H1 (cell line): ENCODE data around the gene USP12. TPM values are rescaled to one million over a fixed set of nuclear protein-coding genes. Genes with fewer than 3 reads are reported as not detected.

ENCODE experiments used
- CTCF ChIA-PET: fragments of 300-600 bp; sonication (Branson Sonifier 250); formaldehyde crosslinking; loops from one replicate; lab custom pipeline; 2021; ENCODE audit not compliant: partially characterized antibody; lab: Charles Lee
- POLR2A ChIA-PET: fragments of 300-600 bp; sonication (Branson Sonifier 250); formaldehyde crosslinking; loops from one replicate; lab custom pipeline; 2021; ENCODE audit warnings: inconsistent platforms; ENCODE audit not compliant: partially characterized antibody; lab: Charles Lee
- DNase-seq, 2 experiments: peaks; one replicate each; pipeline versions ENCODE4 v3.0.0 to v3.0.0-alpha.2; 2010 to 2022; ENCODE audit warnings: low spot score in 2 of 2, low read depth in 1 of 2, mixed read lengths in 1 of 2
- FAIRE-seq: peaks from 2 replicates; lab custom pipeline; 2011; peaks lifted over from hg19 to GRCh38; lab: Jason Lieb, UNC
- H2AFZ ChIP-seq: 2 replicates; pipeline ENCODE4 v1.8.1; 2012; ENCODE audit warnings: low read length, inconsistent platforms
- H2AK5ac ChIP-seq: 2 replicates; pipeline ENCODE4 v1.6.1; 2013; ENCODE audit warnings: low read depth, low read length
- H2BK120ac ChIP-seq: replicated peaks from 2 replicates; pipeline ENCODE3; 2013; ENCODE audit warnings: low read depth, low read length, inconsistent platforms
- H2BK12ac ChIP-seq: 2 replicates; pipeline ENCODE4 v1.6.1; 2013; ENCODE audit warnings: low read depth, low read length
- H2BK15ac ChIP-seq: 2 replicates; pipeline ENCODE4 v1.6.1; 2013; ENCODE audit warnings: low read length
- H2BK20ac ChIP-seq: 2 replicates; pipeline ENCODE4 v1.6.1; 2013; ENCODE audit warnings: low read length
- H2BK5ac ChIP-seq: 2 replicates; pipeline ENCODE4 v1.6.1; 2013; ENCODE audit warnings: low read depth, low read length
- H3K14ac ChIP-seq: 2 replicates; pipeline ENCODE4 v1.6.1; 2013; ENCODE audit warnings: inconsistent platforms; ENCODE audit not compliant: insufficient read length
- H3K18ac ChIP-seq: 2 replicates; pipeline ENCODE4 v1.6.1; 2013; ENCODE audit warnings: low read length; ENCODE audit errors: extremely low read depth
- H3K23ac ChIP-seq: 2 replicates; pipeline ENCODE4 v1.6.1; 2013; ENCODE audit warnings: inconsistent platforms; ENCODE audit not compliant: insufficient read length
- H3K23me2 ChIP-seq: 2 replicates; pipeline ENCODE4 v1.6.1; 2013; ENCODE audit warnings: low read depth, low read length
- H3K27ac ChIP-seq: 2 replicates; pipeline ENCODE4 v1.6.1; 2011; ENCODE audit warnings: low read depth, low read length, inconsistent platforms
- H3K27me3 ChIP-seq, 4 experiments: replicated peaks in 1 of 4; 1 replicate in 1 of 4; 2 replicates in 3 of 4; pipeline versions ENCODE4 v1.6.1 to v1.8.1; 2011 to 2013; ENCODE audit warnings: low read length in 3 of 4, mild to moderate bottlenecking in 3 of 4, inconsistent platforms in 2 of 4, mixed read lengths in 2 of 4, moderate library complexity in 1 of 4; ENCODE audit not compliant: control insufficient read depth in 3 of 4, insufficient read depth in 3 of 4; ENCODE audit errors: extremely low read depth in 1 of 4
- H3K36me3 ChIP-seq, 4 experiments: 2 replicates each; pipeline versions ENCODE4 v1.6.1 to v1.8.1; 2011 to 2013; ENCODE audit warnings: mild to moderate bottlenecking in 4 of 4, low read length in 3 of 4, moderate library complexity in 2 of 4, control low read depth in 1 of 4, inconsistent platforms in 1 of 4; ENCODE audit not compliant: insufficient read depth in 4 of 4, control insufficient read depth in 2 of 4
- H3K4ac ChIP-seq: replicated peaks from 2 replicates; pipeline ENCODE3; 2013; ENCODE audit warnings: low read length, low read depth, mixed read lengths, inconsistent platforms; ENCODE audit not compliant: insufficient read length
- H3K4me1 ChIP-seq, 4 experiments: replicated peaks in 1 of 4; 1 replicate in 1 of 4; 2 replicates in 3 of 4; pipeline versions ENCODE4 v1.6.1 to v1.8.1; 2011 to 2013; ENCODE audit warnings: low read length in 3 of 4, inconsistent platforms in 2 of 4, mixed read lengths in 1 of 4; ENCODE audit not compliant: insufficient read depth in 4 of 4, control insufficient read depth in 3 of 4
- H3K4me2 ChIP-seq, 2 experiments: 2 replicates each; pipeline versions ENCODE4 v1.6.1 to v1.8.1; 2011 to 2013; ENCODE audit warnings: low read depth in 2 of 2, low read length in 2 of 2, control low read depth in 1 of 2, inconsistent platforms in 1 of 2, mild to moderate bottlenecking in 1 of 2; ENCODE audit not compliant: insufficient read depth in 1 of 2
- H3K4me3 ChIP-seq, 4 experiments: fragments of 200-600, 300-600 bp in 1 of 4; sonication (generic), shearing (Covaris generic), sonication (Bioruptor Twin) in 1 of 4; 2 replicates each; pipeline versions ENCODE4 v1.5.1 to v1.8.1; 2011 to 2016; ENCODE audit warnings: low read length in 4 of 4, low read depth in 3 of 4, control low read depth in 2 of 4, inconsistent platforms in 2 of 4, mild to moderate bottlenecking in 2 of 4, mixed read lengths in 1 of 4, moderate library complexity in 1 of 4; ENCODE audit not compliant: insufficient read depth in 2 of 4; ENCODE audit errors: extremely low read depth in 1 of 4
- H3K56ac ChIP-seq: replicated peaks from 2 replicates; pipeline ENCODE3; 2013; ENCODE audit warnings: low read depth, mild to moderate bottlenecking, mixed read lengths, low read length, inconsistent platforms; ENCODE audit not compliant: insufficient read length
- H3K79me1 ChIP-seq: 2 replicates; pipeline ENCODE4 v1.6.1; 2013; ENCODE audit warnings: low read depth, low read length, control low read depth
- H3K79me2 ChIP-seq, 2 experiments: 2 replicates each; pipeline versions ENCODE4 v1.6.1 to v1.8.1; 2012 to 2013; ENCODE audit warnings: low read length in 2 of 2, mild to moderate bottlenecking in 2 of 2, inconsistent platforms in 1 of 2; ENCODE audit not compliant: insufficient read depth in 2 of 2, control insufficient read depth in 1 of 2
- H3K9ac ChIP-seq, 4 experiments: replicated peaks in 1 of 4; 1 replicate in 1 of 4; 2 replicates in 3 of 4; pipeline versions ENCODE4 v1.6.1 to v1.8.1; 2011 to 2013; ENCODE audit warnings: low read depth in 3 of 4, low read length in 3 of 4, control low read depth in 2 of 4, mild to moderate bottlenecking in 2 of 4, moderate library complexity in 2 of 4, inconsistent platforms in 1 of 4; ENCODE audit errors: extremely low read depth in 1 of 4
- H3K9me3 ChIP-seq, 2 experiments: 2 replicates each; pipeline versions ENCODE4 v1.6.1 to v1.8.1; 2012 to 2013; ENCODE audit warnings: mild to moderate bottlenecking in 2 of 2, moderate library complexity in 2 of 2, control low read depth in 1 of 2, inconsistent platforms in 1 of 2, low read depth in 1 of 2, low read length in 1 of 2, mixed read lengths in 1 of 2; ENCODE audit not compliant: insufficient read depth in 2 of 2
- H4K20me1 ChIP-seq, 2 experiments: replicated peaks in 1 of 2; 2 replicates each; pipeline versions ENCODE3 to v1.8.1; 2011 to 2013; ENCODE audit warnings: inconsistent platforms in 2 of 2, low read length in 2 of 2, mild to moderate bottlenecking in 1 of 2; ENCODE audit not compliant: insufficient read depth in 2 of 2, control insufficient read depth in 1 of 2
- H4K5ac ChIP-seq: 2 replicates; pipeline ENCODE4 v1.6.1; 2013; ENCODE audit warnings: low read length, low read depth, mixed read lengths, inconsistent platforms; ENCODE audit not compliant: insufficient read length
- H4K8ac ChIP-seq: 2 replicates; pipeline ENCODE4 v1.8.0; 2013; ENCODE audit warnings: mild to moderate bottlenecking, moderate library complexity, low read length, inconsistent platforms; ENCODE audit not compliant: insufficient read depth; ENCODE audit errors: extremely low read depth
- H4K91ac ChIP-seq: replicated peaks from 2 replicates; pipeline ENCODE3; 2013; ENCODE audit warnings: low read length, mixed read lengths, inconsistent platforms; ENCODE audit not compliant: insufficient read length
- BACH1 ChIP-seq: IDR thresholded peaks from 2 replicates; pipeline ENCODE4 v1.6.1; 2012; ENCODE audit warnings: low read length, improper control_type of control experiment
- SIX5 ChIP-seq: IDR thresholded peaks from 2 replicates; pipeline ENCODE4 v1.6.1; 2011; ENCODE audit warnings: mild to moderate bottlenecking, low read depth, low read length
- WGBS, 2 experiments: shearing (Covaris generic) in 1 of 2; methylation state at CpG; one replicate each; pipeline versions ENCODE4 v1.1.6 to v1.1.7; 2013 to 2015; ENCODE audit warnings: low lambda C conversion rate in 2 of 2, mixed read lengths in 2 of 2, inconsistent platforms in 1 of 2, low coverage in 1 of 2, missing lambda C conversion rate in 1 of 2; ENCODE audit not compliant: insufficient replicate concordance in 2 of 2, insufficient coverage in 1 of 2, insufficient read length in 1 of 2; ENCODE audit errors: extremely low coverage in 1 of 2, missing lambda C conversion rate in 1 of 2; 5-methylcytosine and 5-hydroxymethylcytosine counted together
- polyA plus RNA-seq, 7 experiments: library from polyadenylated mRNA; depleted of rRNA in 3 of 7; stranded (reverse) in 5 of 7; unstranded in 2 of 7; fragments of >200 nt in 5 of 7; fragments of 200-250 nt in 2 of 7; gene quantifications; 1 replicate in 5 of 7; 2 replicates in 1 of 7; 4 replicates in 1 of 7; pipeline versions ENCODE4 v1.2.1 to v1.2.3, GENCODE V29; 2011 to 2013; ENCODE audit warnings: missing spikeins in 2 of 7, mixed read lengths in 2 of 7
- total RNA-seq: library from RNA; stranded (reverse); fragmentation: NEBNext Ultra II Directional; extraction: Animal tissue kit (Norgen Biotek cat#: 25700); gene quantifications from 2 replicates; pipeline ENCODE4 v1.2.1, GENCODE V29; 2021

USP12 gene
- total and polyA plus RNA-seq, 2 of the 8 experiments (the other 6 are each of a cell fraction or from before 2014, with no cell fraction given), result 4.0 to 30.0 TPM

- Histone ChIP-seq H3K27me3 (no peaks in the 10 kb centered on the region), H4K91ac (no peak overlapping the region), H3K18ac (no peak overlapping the region), H3K4me1 (no peaks in the 10 kb centered on the region), H2AFZ (no peak overlapping the region), H3K4me2 (no peak overlapping the region), H4K5ac (no peak overlapping the region), H3K36me3 (peaks cover 0 to 3% (median 0%) of the 10 kb centered on the region in 4 experiments; a peak in 2 of 8 replicates), H4K20me1 (no peaks in the 10 kb centered on the region), H3K4me3 (no peak overlapping the region), H3K9me3 (no peaks in the 10 kb centered on the region), H2BK15ac (no peak overlapping the region), H3K4ac (no peak overlapping the region), H2BK20ac (no peak overlapping the region), H3K27ac (no peak overlapping the region), H2BK12ac (no peak overlapping the region), H2AK5ac (no peak overlapping the region), H2BK5ac (no peak overlapping the region), H2BK120ac (no peak overlapping the region), H3K56ac (no peak overlapping the region), H3K79me1 (no peaks in the 10 kb centered on the region), H3K14ac (no peak overlapping the region), H4K8ac (no peak overlapping the region), H3K9ac (no peak overlapping the region), H3K23me2 (no peaks in the 10 kb centered on the region), H3K79me2 (peaks cover 0 to 19% of the 10 kb centered on the region in 2 experiments; a peak in 2 of 4 replicates), H3K23ac (no peak overlapping the region)
- POLR2A ChIA-PET, result no interaction called here
- DNase-seq (no peak), FAIRE-seq (no peak)
- 92% methylated on average over 5 of the region's 5 CpGs; no CpG with 5 or more reads in 1 of the 2 experiments for WGBS, 2 experiments
- CTCF ChIA-PET, result no interaction called here
- TF ChIP-seq BACH1, result no peak
- TF ChIP-seq SIX5, result no peak
Measured at GRCh38 chr13:27106144-27106543, 65.5 kb downstream of the USP12 start.
